ENCODE data around the gene PPM1N. TPM values are rescaled to one million over a fixed set of nuclear protein-coding genes. Genes with fewer than 3 reads are reported as not detected.
A peak's percentile ranks its signal among the peaks of the same experiment; 100 is the strongest.

Gene PPM1N
- total and polyA plus RNA-seq, 2 of the 13 experiments (the other 11 are each of a cell fraction or from before 2014, with no cell fraction given), result 0.31 to 1.8 TPM

- TF ChIP-seq PREB (CRISPR knock-in tag; IDR thresholded peaks at IDR 0.05) (no peak), ZBTB40 (IDR thresholded peaks at IDR 0.05) (no peak), ZBTB40 (CRISPR knock-in tag; IDR thresholded peaks at IDR 0.05) (0 out of 2 replicates have a peak, but pooled peaks have one; percentile 56), CREB1 (IDR thresholded peaks at IDR 0.05) (peak; percentile 91), CREB1 (CRISPR knock-in tag; IDR thresholded peaks at IDR 0.05) (peak; percentile 94), ZSCAN31 (CRISPR knock-in tag; IDR thresholded peaks at IDR 0.05; ENCODE audit: low read depth) (peak; percentile 60), PPARG (CRISPR knock-in tag; conservative IDR thresholded peaks at IDR 0.05) (0 out of 2 replicates have a peak, but pooled peaks have one; percentile 23), PBX2 (CRISPR knock-in tag; IDR thresholded peaks at IDR 0.05) (no peak), CBX1 (IDR thresholded peaks at IDR 0.05; ENCODE audit: low read depth) (no peak), FOSL2 (CRISPR knock-in tag; IDR thresholded peaks at IDR 0.05) (peak; percentile 61), TRIM22 (IDR thresholded peaks at IDR 0.05) (no peak), SRSF9 (IDR thresholded peaks at IDR 0.05; ENCODE audit: borderline replicate concordance, insufficient read depth, low read depth, low read length, poor library complexity, severe bottlenecking) (no peak), GTF2F1 (IDR thresholded peaks at IDR 0.05; ENCODE audit: low read length) (no peak), HNRNPK (IDR thresholded peaks at IDR 0.05; ENCODE audit: low read depth, low read length, poor library complexity, severe bottlenecking) (no peak), MTA3 (CRISPR knock-in tag; IDR thresholded peaks at IDR 0.05) (no peak), CREBL2 (CRISPR knock-in tag; IDR thresholded peaks at IDR 0.05; ENCODE audit: borderline replicate concordance) (no peak), THYN1 (CRISPR knock-in tag; IDR thresholded peaks at IDR 0.05; ENCODE audit: borderline replicate concordance, low read depth) (no peak)
These were observed 28.9 kb upstream of the PPM1N start (continued) for GRCh38 chr19:45469132-45469944.
